Measurements from ENCODE around the gene SETD4.

SETD4 gene

GRCh38 chr21:36030581-36031189 lies 29.6 kb downstream of the SETD4 start:
- no CpG with 5 or more reads among the region's 16 CpGs for WGBS (ENCODE audit: insufficient coverage, insufficient read length)
- no peaks in the 10 kb centered on the region; the same call in 1 of the 2 replicates for H3K4me1 ChIP-seq (ENCODE audit: control insufficient read depth, insufficient read depth, low read length)
- no peaks in the 10 kb centered on the region for H3K9me3 ChIP-seq (ENCODE audit: control insufficient read depth, insufficient read depth, low read length)
- no peak overlapping the region for H3K4me3 ChIP-seq (ENCODE audit: low read length)
- no peaks in the 10 kb centered on the region for H3K27me3 ChIP-seq (ENCODE audit: control insufficient read depth, insufficient read depth, low read length)
- no peak for DNase-seq (ENCODE audit: low read depth, low spot score)
- no peak overlapping the region for H3K27ac ChIP-seq (ENCODE audit: low read length)
- H3K36me3 ChIP-seq (ENCODE audit: control insufficient read depth, insufficient read depth, low read length), result no peaks in the 10 kb centered on the region

- Histone ChIP-seq H3K4me3 (ENCODE audit: low read length) (no peak overlapping the region), H3K27me3 (ENCODE audit: control insufficient read depth, insufficient read depth, low read length) (no peaks in the 10 kb centered on the region), H3K9me3 (ENCODE audit: control insufficient read depth, insufficient read depth, low read length) (no peaks in the 10 kb centered on the region), H3K4me1 (ENCODE audit: control insufficient read depth, insufficient read depth, low read length) (no peaks in the 10 kb centered on the region), H3K36me3 (ENCODE audit: control insufficient read depth, insufficient read depth, low read length) (no peaks in the 10 kb centered on the region), H3K27ac (ENCODE audit: low read length) (no peak overlapping the region)
- DNase-seq (ENCODE audit: low read depth, low spot score), result no peak
- no CpG with 5 or more reads among the region's 8 CpGs for WGBS (ENCODE audit: insufficient coverage, insufficient read length)
Observed at GRCh38 chr21:36029309-36029708, 31.0 kb downstream of the SETD4 start.

GRCh38 chr21:36028127-36029069 lies 31.9 kb downstream of the SETD4 start:
- Histone ChIP-seq H3K4me1 (ENCODE audit: control insufficient read depth, insufficient read depth, low read length) (no peaks in the 10 kb centered on the region), H3K4me3 (ENCODE audit: low read length) (no peak overlapping the region), H3K9me3 (ENCODE audit: control insufficient read depth, insufficient read depth, low read length) (no peaks in the 10 kb centered on the region), H3K27ac (ENCODE audit: low read length) (no peak overlapping the region), H3K36me3 (ENCODE audit: control insufficient read depth, insufficient read depth, low read length) (no peaks in the 10 kb centered on the region), H3K27me3 (ENCODE audit: control insufficient read depth, insufficient read depth, low read length) (no peaks in the 10 kb centered on the region)
- peak; percentile 55 for DNase-seq (ENCODE audit: low read depth, low spot score)
- no CpG with 5 or more reads among the region's 25 CpGs for WGBS (ENCODE audit: insufficient coverage, insufficient read length)

- Histone ChIP-seq H3K27ac (ENCODE audit: low read length) (no peak overlapping the region), H3K4me3 (ENCODE audit: low read length) (no peak overlapping the region), H3K9me3 (ENCODE audit: control insufficient read depth, insufficient read depth, low read length) (no peaks in the 10 kb centered on the region), H3K4me1 (ENCODE audit: control insufficient read depth, insufficient read depth, low read length) (no peaks in the 10 kb centered on the region), H3K27me3 (ENCODE audit: control insufficient read depth, insufficient read depth, low read length) (no peaks in the 10 kb centered on the region), H3K36me3 (ENCODE audit: control insufficient read depth, insufficient read depth, low read length) (no peaks in the 10 kb centered on the region)
- WGBS (ENCODE audit: insufficient coverage, insufficient read length), result no CpG with 5 or more reads among the region's 5 CpGs
- no peak for DNase-seq (ENCODE audit: low read depth, low spot score)
Observed at GRCh38 chr21:36027347-36027746, 33.0 kb downstream of the SETD4 start.

- H3K36me3 ChIP-seq (ENCODE audit: control insufficient read depth, insufficient read depth, low read length), result no peaks in the 10 kb centered on the region
- no CpG with 5 or more reads among the region's 8 CpGs for WGBS (ENCODE audit: insufficient coverage, insufficient read length)
- no peaks in the 10 kb centered on the region for H3K4me1 ChIP-seq (ENCODE audit: control insufficient read depth, insufficient read depth, low read length)
- no peaks in the 10 kb centered on the region for H3K27me3 ChIP-seq (ENCODE audit: control insufficient read depth, insufficient read depth, low read length)
- DNase-seq (ENCODE audit: low read depth, low spot score), result no peak
- H3K27ac ChIP-seq (ENCODE audit: low read length), result no peak overlapping the region
- H3K4me3 ChIP-seq (ENCODE audit: low read length), result no peak overlapping the region
- H3K9me3 ChIP-seq (ENCODE audit: control insufficient read depth, insufficient read depth, low read length), result no peaks in the 10 kb centered on the region
Observed at GRCh38 chr21:36024782-36025181, 35.5 kb downstream of the SETD4 start.

- Histone ChIP-seq H3K4me1 (ENCODE audit: control insufficient read depth, insufficient read depth, low read length) (no peaks in the 10 kb centered on the region), H3K36me3 (ENCODE audit: control insufficient read depth, insufficient read depth, low read length) (no peaks in the 10 kb centered on the region), H3K9me3 (ENCODE audit: control insufficient read depth, insufficient read depth, low read length) (no peaks in the 10 kb centered on the region), H3K27ac (ENCODE audit: low read length) (no peak overlapping the region), H3K27me3 (ENCODE audit: control insufficient read depth, insufficient read depth, low read length) (no peaks in the 10 kb centered on the region), H3K4me3 (ENCODE audit: low read length) (no peak overlapping the region)
- no CpG with 5 or more reads among the region's 3 CpGs for WGBS (ENCODE audit: insufficient coverage, insufficient read length)
- DNase-seq (ENCODE audit: low read depth, low spot score), result no peak
Observed at GRCh38 chr21:36023092-36023480, 37.2 kb downstream of the SETD4 start.

- WGBS (ENCODE audit: insufficient coverage, insufficient read length), result no CpG with 5 or more reads among the region's 6 CpGs
- no peak for DNase-seq (ENCODE audit: low read depth, low spot score)
- Histone ChIP-seq H3K36me3 (ENCODE audit: control insufficient read depth, insufficient read depth, low read length) (no peaks in the 10 kb centered on the region), H3K27me3 (ENCODE audit: control insufficient read depth, insufficient read depth, low read length) (no peaks in the 10 kb centered on the region), H3K4me3 (ENCODE audit: low read length) (no peak overlapping the region), H3K27ac (ENCODE audit: low read length) (no peak overlapping the region), H3K4me1 (ENCODE audit: control insufficient read depth, insufficient read depth, low read length) (no peaks in the 10 kb centered on the region), H3K9me3 (ENCODE audit: control insufficient read depth, insufficient read depth, low read length) (no peaks in the 10 kb centered on the region)
Observed at GRCh38 chr21:36022427-36023091, 37.8 kb downstream of the SETD4 start.

- no peak for DNase-seq (ENCODE audit: low read depth, low spot score)
- Histone ChIP-seq H3K9me3 (ENCODE audit: control insufficient read depth, insufficient read depth, low read length) (no peaks in the 10 kb centered on the region), H3K4me3 (ENCODE audit: low read length) (no peak overlapping the region), H3K36me3 (ENCODE audit: control insufficient read depth, insufficient read depth, low read length) (no peaks in the 10 kb centered on the region), H3K27me3 (ENCODE audit: control insufficient read depth, insufficient read depth, low read length) (no peaks in the 10 kb centered on the region), H3K27ac (ENCODE audit: low read length) (no peak overlapping the region), H3K4me1 (ENCODE audit: control insufficient read depth, insufficient read depth, low read length) (no peaks in the 10 kb centered on the region)
- no CpG with 5 or more reads among the region's 11 CpGs for WGBS (ENCODE audit: insufficient coverage, insufficient read length)
Observed at GRCh38 chr21:36021251-36021837, 39.0 kb downstream of the SETD4 start.

GRCh38 chr21:36015045-36015444 lies 45.3 kb downstream of the SETD4 start:
- no peak for DNase-seq (ENCODE audit: low read depth, low spot score)
- H3K9me3 ChIP-seq (ENCODE audit: control insufficient read depth, insufficient read depth, low read length), result no peaks in the 10 kb centered on the region

GRCh38 chr21:36010801-36011200 lies 49.5 kb downstream of the SETD4 start:
- no peaks in the 10 kb centered on the region for H3K4me1 ChIP-seq (ENCODE audit: control insufficient read depth, insufficient read depth, low read length)
- no peaks in the 10 kb centered on the region for H3K36me3 ChIP-seq (ENCODE audit: control insufficient read depth, insufficient read depth, low read length)
- H3K27me3 ChIP-seq (ENCODE audit: control insufficient read depth, insufficient read depth, low read length), result no peaks in the 10 kb centered on the region
- H3K27ac ChIP-seq (ENCODE audit: low read length), result no peak overlapping the region
- H3K9me3 ChIP-seq (ENCODE audit: control insufficient read depth, insufficient read depth, low read length), result no peaks in the 10 kb centered on the region
- DNase-seq (ENCODE audit: low read depth, low spot score), result no peak
- H3K4me3 ChIP-seq (ENCODE audit: low read length), result no peak overlapping the region
- no CpG with 5 or more reads among the region's 2 CpGs for WGBS (ENCODE audit: insufficient coverage, insufficient read length)

More at GRCh38 chr21:36015045-36015444, 45.3 kb downstream of the SETD4 start:
- H3K4me1 ChIP-seq (ENCODE audit: control insufficient read depth, insufficient read depth, low read length), result no peaks in the 10 kb centered on the region
- no peaks in the 10 kb centered on the region for H3K36me3 ChIP-seq (ENCODE audit: control insufficient read depth, insufficient read depth, low read length)
- H3K27me3 ChIP-seq (ENCODE audit: control insufficient read depth, insufficient read depth, low read length), result no peaks in the 10 kb centered on the region
- no CpG with 5 or more reads among the region's 5 CpGs for WGBS (ENCODE audit: insufficient coverage, insufficient read length)
- H3K27ac ChIP-seq (ENCODE audit: low read length), result no peak overlapping the region
- no peak overlapping the region for H3K4me3 ChIP-seq (ENCODE audit: low read length)
